NCI-H226 (cell line): ENCODE results near the gene UNG.
"Not testable (repeated sequence)": the region's sequence is repeated elsewhere in the genome, so short reads cannot be mapped to it uniquely, and the experiment has no call there.

Experiments
- DNase-seq: peaks from one replicate; pipeline ENCODE4 v3.0.0-alpha.2; 2015

Gene UNG

DNA sequence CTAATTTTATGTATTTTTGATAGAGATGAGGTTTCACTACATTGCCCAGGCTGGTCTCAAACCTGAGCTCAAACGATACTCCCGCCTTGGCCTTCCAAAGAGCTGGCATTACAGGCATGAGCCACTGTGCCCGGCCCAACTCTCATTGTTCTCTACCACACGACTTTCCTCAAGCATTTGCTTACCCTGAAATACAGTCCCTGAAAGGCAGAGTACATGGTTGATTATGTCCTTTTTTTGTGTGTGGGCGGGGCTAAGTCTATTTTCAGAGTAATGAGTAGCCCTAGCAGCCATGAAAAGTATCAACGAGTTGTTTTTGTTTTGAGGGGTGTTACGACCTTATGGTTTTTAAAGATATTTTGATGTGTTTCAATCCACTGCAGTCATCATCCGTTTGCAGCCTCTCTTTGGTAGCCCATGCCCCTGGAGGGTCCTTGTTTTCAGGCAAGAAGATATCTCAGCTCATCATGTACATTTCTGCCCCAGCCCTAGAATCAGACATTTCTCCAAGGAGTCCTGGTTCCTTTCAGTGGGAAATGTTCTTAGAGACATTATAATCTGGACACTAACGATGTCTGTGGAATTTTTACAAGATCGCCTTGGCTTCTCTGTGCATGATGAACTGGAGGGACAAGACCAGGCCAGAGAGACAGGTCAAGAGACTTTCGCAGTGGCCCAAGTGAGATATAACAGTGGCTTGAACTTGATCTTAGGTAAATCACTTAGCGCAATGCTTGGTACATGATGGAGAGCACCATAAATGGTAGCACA lies 27.7 kb downstream of the UNG start:
- DNase-seq: no peak

DNA sequence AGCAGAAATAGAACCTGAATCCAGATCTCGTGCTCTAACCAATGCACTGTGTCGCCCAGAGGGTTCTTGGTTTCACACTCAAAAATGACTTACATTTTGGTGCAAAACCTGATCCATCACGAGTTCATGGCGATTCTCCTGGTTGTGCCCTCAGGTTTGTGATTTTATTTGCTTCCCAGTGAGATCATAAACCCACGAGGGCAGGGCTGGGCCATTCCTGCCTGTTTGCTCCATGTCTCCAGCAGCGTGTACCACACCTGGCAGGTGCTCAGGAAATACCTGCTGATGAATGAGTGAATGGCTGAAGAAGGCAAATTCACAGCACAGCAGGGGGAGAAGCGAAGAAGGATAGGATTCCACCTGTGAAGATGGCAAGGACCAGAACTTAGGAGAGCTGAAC lies 28.4 kb downstream of the UNG start:
- no peak for DNase-seq

DNA sequence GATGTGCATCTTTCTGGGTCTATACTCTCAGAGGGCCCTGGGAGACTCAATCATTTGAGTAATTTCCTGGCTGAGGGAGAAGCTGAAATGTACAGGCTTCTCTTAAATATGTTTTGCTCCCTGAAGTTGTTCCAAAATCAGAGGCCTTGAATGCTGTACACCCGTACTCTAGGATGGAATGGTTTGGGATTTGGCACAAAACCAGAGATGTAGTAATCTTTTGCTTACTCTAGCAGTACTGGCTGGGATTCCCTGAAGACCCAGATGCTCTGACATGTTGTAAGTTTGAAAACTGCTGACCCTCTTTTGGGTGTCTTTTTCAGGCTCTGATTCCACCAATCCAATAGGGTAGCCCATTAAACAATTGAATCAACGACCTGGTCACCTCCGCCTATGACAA lies 29.4 kb downstream of the UNG start:
- no peak for DNase-seq

DNA sequence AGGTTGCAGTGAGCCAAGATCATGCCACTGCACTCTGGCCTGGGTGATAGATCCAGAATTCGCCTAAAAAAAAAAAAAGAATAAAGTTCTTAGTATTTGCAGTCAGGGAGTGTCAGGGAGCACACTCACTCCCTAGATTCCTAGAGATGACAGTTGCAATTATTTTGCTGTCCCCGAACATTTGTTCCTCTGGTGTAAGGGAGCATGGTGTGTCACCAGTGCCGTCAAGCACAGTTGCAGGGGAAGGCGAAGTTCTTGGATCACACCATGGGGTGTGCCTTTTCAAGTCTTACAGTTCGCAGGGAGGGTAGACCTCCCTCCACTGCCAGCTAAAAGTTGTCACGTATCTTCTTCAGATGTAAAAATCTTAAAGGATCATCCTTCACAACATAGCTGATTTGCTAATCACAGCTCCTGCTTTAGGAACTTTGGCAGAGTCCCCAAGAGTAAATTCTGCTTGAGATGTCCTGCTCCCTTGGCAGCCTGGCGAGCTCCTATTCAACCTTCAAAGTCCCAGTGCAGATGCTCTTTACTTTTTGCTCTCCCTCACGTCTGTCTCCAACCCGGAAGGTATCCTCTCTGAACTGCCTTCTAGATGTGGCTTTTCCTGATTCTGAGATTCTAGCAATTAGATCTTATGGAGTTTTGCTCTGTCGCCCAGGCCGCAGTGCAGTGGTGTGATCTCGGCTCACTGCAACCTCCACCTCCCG lies 30.3 kb downstream of the UNG start:
- DNase-seq: no peak

DNA sequence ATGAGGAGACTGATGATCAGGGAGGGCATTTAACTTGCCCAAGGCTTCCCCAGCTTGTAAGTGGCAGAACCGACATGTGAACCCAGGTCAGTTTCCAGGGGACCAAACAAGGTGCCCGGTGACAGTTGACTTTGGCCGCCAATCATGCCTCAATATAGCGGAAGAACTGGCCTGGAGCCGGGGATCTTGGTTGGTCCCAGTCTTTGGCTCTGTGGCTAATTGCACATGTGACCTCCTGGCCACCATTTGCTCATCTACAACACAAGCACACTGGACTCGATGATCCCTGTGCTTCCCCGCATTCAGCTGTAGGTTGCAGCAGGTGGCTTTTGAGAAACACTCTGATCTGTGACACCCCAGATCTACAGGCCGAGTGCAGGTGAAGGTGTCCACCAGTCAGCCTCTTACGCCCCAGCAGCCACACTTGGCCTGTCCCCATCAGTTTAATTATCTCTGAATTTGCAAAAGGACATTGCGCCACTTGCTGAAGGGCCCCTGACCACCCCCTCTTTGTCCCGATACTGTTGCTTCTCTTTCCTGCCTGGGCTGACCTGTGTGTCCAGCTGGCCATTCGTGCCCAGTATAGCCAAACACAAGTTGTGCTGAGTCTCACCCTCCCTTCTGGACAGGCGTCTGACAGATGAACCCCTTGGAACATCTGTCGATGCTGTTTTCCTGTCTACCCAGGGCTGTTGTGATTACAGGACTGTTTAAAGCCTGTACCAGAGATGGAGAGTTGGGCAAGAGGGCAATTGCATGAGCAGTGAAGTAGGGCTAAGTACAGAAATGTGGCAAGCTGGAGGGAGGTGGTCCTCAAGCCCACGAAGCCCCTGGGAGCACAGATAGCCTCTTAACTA lies 33.1 kb downstream of the UNG start:
- no peak for DNase-seq

DNA sequence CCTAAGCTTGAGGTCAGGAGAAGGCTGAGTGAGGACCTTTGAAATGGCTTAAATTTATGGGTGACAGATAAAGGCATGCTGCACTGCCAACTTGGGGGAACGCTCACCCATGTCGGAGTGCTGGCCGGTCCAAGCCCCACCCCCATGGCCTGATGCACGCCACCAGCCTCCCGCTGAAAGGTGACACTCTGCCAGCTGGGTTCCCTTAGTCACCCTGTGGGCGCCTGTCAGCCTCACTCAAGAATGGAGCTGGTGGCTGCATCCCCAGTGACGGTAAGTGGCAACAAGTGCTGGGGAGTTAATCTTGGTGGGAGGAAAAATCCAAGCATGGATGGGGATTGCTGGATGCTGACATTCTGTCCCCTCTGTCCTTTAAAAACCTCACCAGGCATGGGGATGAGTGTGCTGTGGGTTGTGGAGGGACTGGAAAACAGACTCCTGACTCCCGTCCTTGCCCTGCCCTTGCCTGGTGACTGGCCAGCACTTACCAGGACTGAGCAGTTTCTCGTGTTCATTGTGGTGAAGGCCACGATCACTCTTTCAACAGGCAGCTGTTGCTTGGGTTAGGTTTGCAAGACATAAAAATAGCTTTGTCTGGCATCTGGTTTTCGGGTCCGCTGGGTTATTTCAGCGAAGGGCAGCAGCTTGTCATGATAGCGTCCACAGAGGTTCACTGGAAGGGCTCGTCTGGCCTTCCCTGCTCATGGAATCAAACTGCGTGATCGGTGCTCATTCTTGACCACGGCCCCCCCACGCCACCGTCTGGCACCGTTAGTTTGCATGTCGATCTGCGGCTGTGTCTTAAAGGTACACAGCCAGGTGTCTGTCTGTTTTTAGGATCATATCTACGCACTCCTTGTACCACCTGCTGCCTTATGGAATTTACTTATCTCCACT lies 34.0 kb downstream of the UNG start:
- no peak for DNase-seq

DNA sequence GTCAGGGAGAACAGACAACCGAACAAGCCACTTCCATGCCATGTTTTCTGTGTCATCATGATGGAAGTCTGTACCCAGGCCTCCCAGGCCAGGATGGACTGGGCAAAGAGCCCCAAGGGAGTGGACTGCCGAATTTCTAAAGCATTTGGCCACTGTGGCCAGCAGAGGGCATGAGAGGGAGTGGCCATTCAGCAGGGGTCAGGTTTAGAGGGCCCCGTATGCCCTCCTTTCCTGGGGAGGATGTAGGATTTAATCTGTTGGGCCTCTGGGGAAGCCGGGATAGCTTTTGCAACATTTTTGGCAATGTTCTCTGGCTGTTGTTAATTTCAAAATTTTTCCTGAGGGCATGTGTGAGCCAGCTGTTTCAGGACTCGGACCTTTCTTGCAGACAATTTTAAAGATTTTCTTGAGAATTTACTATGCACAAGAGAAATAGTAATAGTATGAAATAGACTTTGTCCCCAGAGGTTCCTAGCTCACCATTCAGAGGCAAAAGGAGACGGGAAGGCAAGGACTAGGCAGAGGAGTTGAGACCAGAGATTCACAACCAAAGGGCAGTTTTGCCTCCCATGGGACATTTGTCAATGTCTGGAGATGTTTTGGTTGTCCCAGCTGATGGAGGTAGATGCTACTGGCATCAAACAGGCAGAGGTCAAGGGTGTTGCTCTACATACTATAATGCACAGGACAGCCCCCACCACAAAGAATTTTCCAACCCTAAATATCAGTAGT lies 37.0 kb downstream of the UNG start:
- peak; percentile 44 for DNase-seq

DNA sequence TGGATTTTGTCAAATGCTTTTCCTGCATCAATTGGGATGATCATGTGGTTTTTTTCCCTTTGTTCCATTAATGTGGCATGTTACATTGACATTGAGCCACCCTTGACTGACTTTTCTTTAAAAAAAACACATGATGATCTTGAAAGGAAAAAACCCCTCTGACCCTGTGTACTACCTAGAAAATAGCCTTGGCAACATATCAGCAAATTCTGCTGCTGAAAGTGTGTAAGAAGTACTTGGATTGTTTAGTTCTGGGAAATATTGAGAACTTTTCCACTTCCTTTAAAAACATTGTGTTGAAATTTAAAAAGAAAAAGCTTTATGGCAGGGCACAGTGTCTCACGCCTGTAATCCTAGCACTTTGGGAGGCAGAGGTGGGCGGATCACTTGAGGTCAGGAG lies 39.7 kb downstream of the UNG start:
- no peak for DNase-seq

DNA sequence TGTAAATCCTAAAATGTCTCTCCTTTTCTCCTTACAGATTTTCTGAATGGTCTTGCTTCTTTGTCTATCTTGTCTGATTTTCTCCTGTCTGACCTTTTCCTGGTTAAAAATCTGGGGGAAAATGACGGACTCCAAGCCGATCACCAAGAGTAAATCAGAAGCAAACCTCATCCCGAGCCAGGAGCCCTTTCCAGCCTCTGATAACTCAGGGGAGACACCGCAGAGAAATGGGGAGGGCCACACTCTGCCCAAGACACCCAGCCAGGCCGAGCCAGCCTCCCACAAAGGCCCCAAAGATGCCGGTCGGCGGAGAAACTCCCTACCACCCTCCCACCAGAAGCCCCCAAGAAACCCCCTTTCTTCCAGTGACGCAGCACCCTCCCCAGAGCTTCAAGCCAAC lies 42.0 kb downstream of the UNG start:
- DNase-seq: no peak

DNA sequence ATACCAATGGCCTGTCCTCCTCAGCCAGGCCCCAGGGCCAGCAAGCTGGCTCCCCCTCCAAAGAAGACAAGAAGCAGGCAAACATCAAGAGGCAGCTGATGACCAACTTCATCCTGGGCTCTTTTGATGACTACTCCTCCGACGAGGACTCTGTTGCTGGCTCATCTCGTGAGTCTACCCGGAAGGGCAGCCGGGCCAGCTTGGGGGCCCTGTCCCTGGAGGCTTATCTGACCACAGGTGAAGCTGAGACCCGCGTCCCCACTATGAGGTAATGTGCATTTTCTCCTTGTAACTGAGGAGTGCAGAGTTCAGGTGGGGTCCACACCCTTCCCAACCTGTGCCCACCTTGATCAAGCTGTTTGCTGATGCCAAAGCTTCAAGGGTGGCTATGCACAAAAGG lies 42.4 kb downstream of the UNG start:
- DNase-seq: no peak

DNA sequence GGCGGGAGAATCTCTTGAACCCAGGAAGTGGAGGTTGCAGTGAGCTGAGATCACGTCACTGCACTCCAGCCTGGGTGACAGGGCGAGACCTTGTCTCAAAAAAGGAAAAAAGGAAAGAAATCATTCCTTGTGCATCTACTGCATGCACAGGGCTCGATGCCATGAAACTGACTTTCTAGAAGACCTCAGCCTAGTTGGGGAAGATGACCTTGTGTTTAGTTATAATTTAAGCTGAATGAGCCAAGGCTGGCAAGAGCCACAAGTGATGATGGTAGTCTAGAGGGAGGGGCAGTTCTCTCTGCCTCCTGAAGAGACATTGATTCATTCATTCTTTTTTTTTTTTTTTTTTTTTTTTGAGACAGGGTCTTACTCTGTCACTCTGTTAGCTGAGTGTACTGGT lies 43.2 kb downstream of the UNG start:
- no peak for DNase-seq

DNA sequence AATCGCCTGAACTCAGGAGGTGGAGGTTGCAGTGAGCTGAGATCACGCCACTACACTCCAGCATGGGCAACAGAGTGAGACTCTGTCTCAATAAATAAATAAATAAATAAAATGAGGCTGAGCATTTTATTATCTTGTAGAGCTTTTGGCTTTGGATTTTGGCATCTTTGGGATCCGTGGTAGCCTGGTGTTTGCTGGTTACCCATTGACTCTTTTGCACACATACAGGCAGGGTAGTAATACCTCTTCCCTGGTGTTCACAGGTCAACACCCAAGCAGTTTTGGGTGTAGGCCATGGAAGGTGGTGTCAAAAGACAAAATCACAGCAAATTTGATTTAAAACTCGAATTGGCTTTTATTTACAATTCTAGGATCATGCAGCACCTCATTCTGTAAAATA lies 46.8 kb downstream of the UNG start:
- no peak for DNase-seq

DNA sequence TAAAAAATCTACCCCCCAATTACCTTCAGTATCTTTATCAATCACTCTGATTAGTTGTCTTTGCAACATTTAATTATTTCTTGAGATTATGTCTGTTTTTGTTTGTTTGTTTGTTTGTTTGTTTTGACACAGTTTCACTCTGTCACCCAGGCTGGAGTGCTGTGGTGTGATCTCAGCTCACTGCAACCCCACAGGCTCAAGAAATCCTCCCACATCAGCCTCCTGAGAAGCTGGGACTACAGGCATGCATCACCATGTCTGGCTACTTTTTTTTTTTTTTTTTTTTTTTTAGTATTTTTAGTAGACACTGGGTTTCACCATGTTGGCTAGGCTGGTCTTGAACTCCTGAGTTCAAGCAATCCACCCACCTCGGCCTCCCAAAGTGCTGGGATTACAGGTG lies 49.7 kb downstream of the UNG start:
- not testable (repeated sequence) for DNase-seq

DNA sequence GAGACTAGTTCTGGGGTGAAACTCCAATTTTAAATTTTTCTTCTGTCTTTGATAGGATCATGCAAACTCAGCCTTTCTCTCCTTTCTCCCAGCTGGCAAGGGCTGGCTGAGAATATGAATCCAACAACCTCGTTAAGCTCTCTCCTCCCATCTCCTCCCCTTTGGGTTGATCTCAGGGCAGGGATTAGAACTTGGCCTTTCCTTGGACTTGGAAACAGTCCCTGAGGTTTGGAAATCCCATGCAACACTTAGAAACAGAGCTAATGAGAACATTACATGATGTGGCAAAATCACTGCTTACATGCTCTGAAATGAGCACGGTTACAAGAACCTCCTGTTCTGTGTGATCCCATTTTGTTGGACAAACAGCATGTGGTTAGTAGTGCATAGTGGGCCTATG lies 50.6 kb downstream of the UNG start:
- no peak for DNase-seq

DNA sequence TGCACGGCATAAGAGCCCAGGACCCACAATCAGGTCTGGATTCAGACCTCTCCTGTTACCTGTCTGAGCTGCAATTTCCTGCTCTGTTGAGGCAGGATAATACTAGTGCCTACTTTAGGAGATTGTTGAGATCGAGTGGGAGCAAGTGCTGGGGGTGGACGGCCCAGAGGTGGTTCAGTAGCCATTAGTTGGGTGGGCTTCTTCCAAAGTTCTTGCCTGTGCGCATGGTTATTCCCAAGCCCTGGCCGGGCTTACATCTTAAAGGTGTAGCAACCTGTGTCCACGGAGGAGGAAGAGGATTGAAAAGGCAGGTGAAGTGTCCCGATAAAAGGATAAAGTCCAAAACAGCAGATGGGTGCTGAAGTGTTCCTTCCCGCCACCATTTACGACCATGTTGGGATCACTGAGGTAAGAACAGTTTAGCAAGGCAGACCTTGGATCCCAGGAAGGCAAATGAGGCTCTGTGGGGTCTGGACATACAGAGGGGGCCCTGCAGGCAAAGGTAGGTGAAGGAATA lies 52.8 kb downstream of the UNG start:
- DNase-seq: no peak

DNA sequence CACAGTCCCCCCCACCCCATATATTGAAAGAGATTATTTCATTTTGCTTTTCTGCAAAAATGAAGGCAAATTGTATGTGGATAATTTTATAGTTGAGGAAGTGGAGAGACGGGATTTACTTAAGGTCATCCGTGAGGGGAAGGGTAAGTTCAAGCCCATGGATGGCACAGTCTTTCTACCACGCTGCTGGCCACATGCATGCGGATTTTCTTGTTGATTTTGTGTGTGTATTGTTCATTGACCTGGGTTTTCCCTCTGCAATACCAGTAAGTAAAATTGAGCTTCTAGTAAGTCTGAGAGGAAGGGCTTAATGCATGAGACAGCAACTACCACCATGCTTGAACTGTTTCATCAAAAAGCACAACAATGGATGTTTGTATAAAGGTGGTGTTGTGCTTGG lies 54.1 kb downstream of the UNG start:
- no peak for DNase-seq

DNA sequence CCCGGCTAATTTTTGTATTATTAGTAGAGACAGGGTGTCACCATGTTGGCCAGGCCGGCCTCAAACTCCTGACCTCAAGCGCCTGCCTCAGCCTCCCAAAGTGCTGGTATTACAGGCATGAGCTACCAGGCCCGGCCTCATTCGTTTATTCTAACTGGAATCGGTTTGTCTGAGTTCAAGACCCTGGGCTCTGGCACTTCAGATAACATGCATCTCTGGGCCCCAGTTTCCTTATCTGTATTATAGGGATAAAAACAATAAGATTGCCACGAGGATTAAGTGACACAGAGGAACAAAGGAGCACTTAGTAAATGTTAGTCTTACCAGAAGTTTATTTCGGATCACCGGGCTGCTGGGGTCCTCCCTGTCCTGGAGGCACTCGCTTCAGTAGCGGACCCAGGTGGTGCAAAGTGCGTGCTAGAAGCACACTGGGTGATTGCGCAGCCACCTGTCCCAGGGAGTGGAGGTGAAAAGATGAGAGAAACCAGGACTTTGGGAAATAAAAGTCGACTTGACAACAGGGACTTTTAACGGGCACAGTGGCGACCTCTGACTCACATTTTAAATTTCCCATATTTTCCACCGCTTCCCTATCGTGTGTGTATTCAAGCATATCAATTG lies 56.5 kb downstream of the UNG start:
- DNase-seq: no peak

DNA sequence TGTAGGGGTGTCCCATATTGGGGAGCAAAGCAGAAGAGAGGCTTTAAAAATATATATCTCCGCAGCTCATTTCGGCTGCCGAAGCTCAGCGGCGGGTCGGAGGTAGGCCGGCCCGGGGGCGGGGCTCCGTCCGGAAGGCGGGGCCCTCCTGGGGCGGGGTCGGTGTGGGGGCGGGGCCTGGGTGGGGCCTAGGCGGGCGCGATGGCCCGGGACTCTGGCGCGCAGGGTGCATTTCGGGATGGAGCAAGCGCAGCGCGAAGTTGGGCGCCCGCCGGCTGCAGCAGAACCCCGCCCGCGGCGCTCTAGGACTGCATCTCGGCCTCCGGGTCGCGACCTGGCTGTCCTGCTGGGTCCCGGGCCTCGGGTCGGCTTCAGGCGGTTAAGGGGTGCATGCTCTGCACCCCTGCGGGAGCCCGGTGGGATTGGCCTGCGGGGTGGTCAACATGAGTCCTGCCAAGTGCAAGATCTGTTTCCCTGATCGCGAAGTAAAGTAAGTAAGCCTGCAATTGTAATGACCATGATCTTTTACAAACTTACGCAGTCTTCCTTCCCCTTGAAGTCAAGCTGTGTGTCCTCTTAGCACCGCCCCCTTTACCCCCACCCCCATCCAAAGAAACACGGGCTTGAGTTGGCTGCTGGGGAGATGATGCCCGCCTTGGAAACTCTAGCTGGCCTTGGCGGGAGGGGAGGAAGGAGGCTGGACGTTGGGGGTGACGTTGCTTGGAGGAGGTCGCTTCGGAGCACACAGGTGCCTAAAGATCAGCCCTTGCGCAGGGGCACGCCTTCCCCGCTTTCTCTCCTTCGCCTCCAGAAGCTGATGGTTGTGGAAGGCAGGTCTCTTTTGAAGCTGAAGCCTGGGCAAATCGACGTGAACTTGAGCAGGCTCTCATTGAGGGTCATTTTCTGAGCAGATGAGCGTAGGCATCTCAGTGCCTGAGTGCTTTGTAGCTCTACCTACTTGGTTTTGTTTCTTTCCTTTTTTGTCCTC lies 57.3 kb downstream of the UNG start:
- DNase-seq: peak; percentile 50

DNA sequence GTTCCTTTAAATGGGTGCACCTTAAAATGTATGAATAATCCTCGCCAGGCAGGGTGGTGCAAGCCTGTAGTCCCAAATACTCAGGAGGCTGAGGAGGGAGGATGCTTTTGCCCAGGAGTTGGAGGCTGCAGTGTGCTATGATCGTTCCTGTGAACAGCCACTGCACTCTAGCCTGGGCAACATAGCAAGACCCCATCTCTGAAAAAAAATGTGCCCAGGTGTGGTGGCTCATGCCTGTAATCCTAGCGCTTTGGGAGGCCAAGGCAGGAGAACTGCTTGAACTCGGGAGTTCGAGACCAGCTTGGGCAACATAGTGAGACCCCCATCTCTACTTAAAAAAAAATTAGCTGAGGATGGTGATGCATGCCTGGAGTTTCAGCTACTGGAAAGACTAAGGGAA lies 58.6 kb downstream of the UNG start:
- DNase-seq: no peak

DNA sequence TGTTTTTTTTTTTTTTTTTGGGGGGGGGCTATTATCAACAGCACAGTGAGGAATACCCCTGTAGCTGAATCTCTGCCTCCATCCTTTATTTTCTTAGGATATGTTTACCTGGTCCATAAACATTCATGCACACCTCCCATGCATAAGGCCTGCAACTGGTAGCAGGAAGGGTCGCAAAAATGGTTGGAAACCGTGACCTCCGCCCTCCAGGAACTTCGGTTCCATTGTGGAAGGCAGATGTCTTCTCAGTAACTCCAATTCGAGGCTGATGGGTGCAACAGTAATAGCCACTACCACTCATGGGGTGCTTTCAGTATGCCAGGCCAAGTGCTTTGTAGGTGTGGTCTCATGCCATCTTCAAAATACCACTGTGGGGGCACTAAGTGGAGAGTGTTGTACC lies 59.2 kb downstream of the UNG start:
- no peak for DNase-seq
